Lower leg skin (tissue), 3 donors: ENCODE data around the gene EPHB4.

ENCODE experiments used
- CTCF ChIP-seq, 3 donors: fragments of 450-650 bp; IDR thresholded peaks; one replicate each; pipeline ENCODE4 v1.5.1; 2016; ENCODE audit warnings: antibody characterized with exemption in 3 of 3, mild to moderate bottlenecking in 3 of 3, moderate library complexity in 2 of 3
- POLR2A ChIP-seq, 2 donors: fragments of 450-650 bp; IDR thresholded peaks; one replicate each; pipeline ENCODE4 v1.6.1; 2016 to 2017; ENCODE audit warnings: antibody characterized with exemption in 2 of 2, mild to moderate bottlenecking in 1 of 2, moderate library complexity in 1 of 2

- TF ChIP-seq POLR2A (IDR thresholded peaks at IDR 0.05) (no peak), CTCF (IDR thresholded peaks at IDR 0.05) (no peak)
Observed at GRCh38 chr7:100811480-100811879, 15.8 kb downstream of the EPHB4 start.
